Measurements from ENCODE around the gene TET2.

Gene TET2

GRCh38 chr4:105112274-105112673, 34.4 kb upstream of the TET2 start:
- peaks cover 55 to 57% of the 10 kb centered on the region in 2 experiments for H3K4me1 ChIP-seq (ENCODE audit: control insufficient read depth in 1 of 2, insufficient read depth in 1 of 2, low read depth in 1 of 2, low read length in 1 of 2)
- peak overlapping the region; percentile 43 for H3K27ac ChIP-seq
- no peaks in the 10 kb centered on the region for H3K9me3 ChIP-seq
- no peaks in the 10 kb centered on the region for H3K27me3 ChIP-seq
- TF ChIP-seq CTCF (IDR thresholded peaks at IDR 0.05): no peak
- H3K36me3 ChIP-seq: no peaks in the 10 kb centered on the region
- no peak overlapping the region for H3K4me3 ChIP-seq (ENCODE audit: low read depth in 1 of 2, low read length in 1 of 2)

- Histone ChIP-seq H3K27me3 (no peaks in the 10 kb centered on the region), H3K4me1 (ENCODE audit: control insufficient read depth in 1 of 2, insufficient read depth in 1 of 2, low read depth in 1 of 2, low read length in 1 of 2) (peaks cover 59 to 65% of the 10 kb centered on the region in 2 experiments), H3K4me3 (ENCODE audit: low read depth in 1 of 2, low read length in 1 of 2) (peak overlapping the region; percentile 3 to 28), H3K9me3 (no peaks in the 10 kb centered on the region), H3K36me3 (no peaks in the 10 kb centered on the region), H3K27ac (peak overlapping the region; percentile 69)
- no peak for TF ChIP-seq CTCF (IDR thresholded peaks at IDR 0.05)
Measured at GRCh38 chr4:105113800-105114199, 32.9 kb upstream of the TET2 start.

- H3K9me3 ChIP-seq: no peaks in the 10 kb centered on the region
- H3K27me3 ChIP-seq: no peaks in the 10 kb centered on the region
- no peaks in the 10 kb centered on the region for H3K36me3 ChIP-seq
- H3K4me3 ChIP-seq (ENCODE audit: low read depth in 1 of 2, low read length in 1 of 2): peak overlapping the region in 1 of 2 experiments; percentile 19
- peaks cover 84 to 90% of the 10 kb centered on the region in 2 experiments for H3K4me1 ChIP-seq (ENCODE audit: control insufficient read depth in 1 of 2, insufficient read depth in 1 of 2, low read depth in 1 of 2, low read length in 1 of 2)
- TF ChIP-seq CTCF (IDR thresholded peaks at IDR 0.05): no peak
- H3K27ac ChIP-seq: peak overlapping the region; percentile 77
Measured at GRCh38 chr4:105116616-105117319, 29.9 kb upstream of the TET2 start.

- Histone ChIP-seq H3K9me3 (no peaks in the 10 kb centered on the region), H3K27ac (peak overlapping the region; percentile 76), H3K4me1 (ENCODE audit: control insufficient read depth in 1 of 2, insufficient read depth in 1 of 2, low read depth in 1 of 2, low read length in 1 of 2) (peaks cover 64 to 66% of the 10 kb centered on the region in 2 experiments), H3K36me3 (no peaks in the 10 kb centered on the region), H3K4me3 (ENCODE audit: low read depth in 1 of 2, low read length in 1 of 2) (no peak overlapping the region), H3K27me3 (no peaks in the 10 kb centered on the region)
- TF ChIP-seq CTCF (IDR thresholded peaks at IDR 0.05): no peak
Measured at GRCh38 chr4:105119356-105119755, 27.3 kb upstream of the TET2 start.

- Histone ChIP-seq H3K36me3 (no peaks in the 10 kb centered on the region), H3K27ac (peak overlapping the region; percentile 76), H3K9me3 (no peaks in the 10 kb centered on the region), H3K4me3 (ENCODE audit: low read depth in 1 of 2, low read length in 1 of 2) (no peak overlapping the region), H3K27me3 (no peaks in the 10 kb centered on the region), H3K4me1 (ENCODE audit: control insufficient read depth in 1 of 2, insufficient read depth in 1 of 2, low read depth in 1 of 2, low read length in 1 of 2) (peaks cover 53 to 55% of the 10 kb centered on the region in 2 experiments)
- TF ChIP-seq CTCF (IDR thresholded peaks at IDR 0.05): no peak
Measured at GRCh38 chr4:105120626-105121025, 26.1 kb upstream of the TET2 start.

All from neutrophil (primary cell).